Measurements from ENCODE around the gene IL15.

- TF ChIP-seq, protein P1, sequence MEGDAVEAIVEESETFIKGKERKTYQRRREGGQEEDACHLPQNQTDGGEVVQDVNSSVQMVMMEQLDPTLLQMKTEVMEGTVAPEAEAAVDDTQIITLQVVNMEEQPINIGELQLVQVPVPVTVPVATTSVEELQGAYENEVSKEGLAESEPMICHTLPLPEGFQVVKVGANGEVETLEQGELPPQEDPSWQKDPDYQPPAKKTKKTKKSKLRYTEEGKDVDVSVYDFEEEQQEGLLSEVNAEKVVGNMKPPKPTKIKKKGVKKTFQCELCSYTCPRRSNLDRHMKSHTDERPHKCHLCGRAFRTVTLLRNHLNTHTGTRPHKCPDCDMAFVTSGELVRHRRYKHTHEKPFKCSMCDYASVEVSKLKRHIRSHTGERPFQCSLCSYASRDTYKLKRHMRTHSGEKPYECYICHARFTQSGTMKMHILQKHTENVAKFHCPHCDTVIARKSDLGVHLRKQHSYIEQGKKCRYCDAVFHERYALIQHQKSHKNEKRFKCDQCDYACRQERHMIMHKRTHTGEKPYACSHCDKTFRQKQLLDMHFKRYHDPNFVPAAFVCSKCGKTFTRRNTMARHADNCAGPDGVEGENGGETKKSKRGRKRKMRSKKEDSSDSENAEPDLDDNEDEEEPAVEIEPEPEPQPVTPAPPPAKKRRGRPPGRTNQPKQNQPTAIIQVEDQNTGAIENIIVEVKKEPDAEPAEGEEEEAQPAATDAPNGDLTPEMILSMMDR (IDR thresholded peaks at IDR 0.05), result no peak
- TF ChIP-seq POLR2A (IDR thresholded peaks at IDR 0.05), result no peak
Observed at GRCh38 chr4:141625023-141625422, 11.4 kb upstream of the IL15 start.

Data from testis (tissue), 2 donors.